Thymus (tissue), 11 donors: ENCODE measurements around the gene MSRB1. TPM values are rescaled to one million over a fixed set of nuclear protein-coding genes. Genes with fewer than 3 reads are reported as not detected.

Experiments
- DNase-seq, 9 donors: peaks; one replicate each; pipeline ENCODE4 v3.0.0-alpha.2; 2013; ENCODE audit warnings: low spot score in 9 of 9, low read depth in 6 of 9, missing footprints in 1 of 9
- H3K27ac ChIP-seq, 2 donors: one replicate each; pipeline ENCODE4 v1.5.1; 2013; ENCODE audit warnings: control low read depth in 1 of 2, low read depth in 1 of 2, low read length in 1 of 2, mild to moderate bottlenecking in 1 of 2, moderate library complexity in 1 of 2
- H3K27me3 ChIP-seq, 2 donors: one replicate each; pipeline ENCODE4 v1.5.1; 2013; ENCODE audit warnings: low read length in 1 of 2; ENCODE audit not compliant: control insufficient read depth in 2 of 2, insufficient read depth in 1 of 2
- H3K36me3 ChIP-seq, 2 donors: one replicate each; pipeline ENCODE4 v1.5.1; 2013; ENCODE audit warnings: low read length in 1 of 2, mild to moderate bottlenecking in 1 of 2, moderate library complexity in 1 of 2; ENCODE audit not compliant: control insufficient read depth in 2 of 2, insufficient read depth in 2 of 2
- H3K4me1 ChIP-seq, 2 donors: one replicate each; pipeline ENCODE4 v1.5.1; 2013; ENCODE audit warnings: low read length in 2 of 2; ENCODE audit not compliant: control insufficient read depth in 2 of 2, insufficient read depth in 2 of 2
- H3K4me3 ChIP-seq, 2 donors: one replicate each; pipeline ENCODE4 v1.5.1; 2013; ENCODE audit warnings: low read length in 2 of 2, control low read depth in 1 of 2, mild to moderate bottlenecking in 1 of 2
- H3K9me3 ChIP-seq, 2 donors: one replicate each; pipeline ENCODE4 v1.5.1; 2013; ENCODE audit warnings: low read length in 1 of 2, mild to moderate bottlenecking in 1 of 2; ENCODE audit not compliant: control insufficient read depth in 2 of 2, insufficient read depth in 1 of 2
- WGBS: extraction: QIAGEN DNeasy Blood & Tissue Kit; methylation state at CpG from one replicate; pipeline ENCODE4 v1.1.7; 2013; 5-methylcytosine and 5-hydroxymethylcytosine counted together
- polyA plus RNA-seq: library from polyadenylated mRNA; stranded (reverse); fragments of 200-250 nt; gene quantifications from one replicate; pipeline ENCODE4 v1.2.3, GENCODE V29; 2013
- total RNA-seq: library from RNA; stranded (reverse); fragments of 120-200 nt; gene quantifications from one replicate; pipeline ENCODE4 v1.2.4, GENCODE V29; 2013
- donor health status: healthy.

The MSRB1 gene
- total and polyA plus RNA-seq, 2 donors: 10.7 to 44.2 TPM

GRCh38 chr16:1975432-1976215 is 32.6 kb upstream of the MSRB1 start:
- H3K27me3 ChIP-seq: peaks cover 25 to 27% of the 10 kb centered on the region in 2 donors
- peaks cover 39 to 51% of the 10 kb centered on the region in 2 donors for H3K36me3 ChIP-seq
- H3K4me3 ChIP-seq: no peak overlapping the region
- WGBS: 98% methylated on average over 33 of the region's 33 CpGs
- peaks cover 7 to 20% of the 10 kb centered on the region in 2 donors for H3K4me1 ChIP-seq
- DNase-seq: no peak
- H3K9me3 ChIP-seq: peaks cover 2 to 9% of the 10 kb centered on the region in 2 donors
- no peak overlapping the region for H3K27ac ChIP-seq

- no peak for DNase-seq
- Histone ChIP-seq H3K9me3 (peaks cover 0 to 2% of the 10 kb centered on the region in 2 donors), H3K4me3 (no peak overlapping the region), H3K4me1 (peaks cover 7 to 18% of the 10 kb centered on the region in 2 donors), H3K27ac (no peak overlapping the region), H3K36me3 (peaks cover 39 to 51% of the 10 kb centered on the region in 2 donors), H3K27me3 (peaks cover 13 to 15% of the 10 kb centered on the region in 2 donors)
- 97% methylated on average over 42 of the region's 42 CpGs for WGBS
These were observed 31.4 kb upstream of the MSRB1 start for GRCh38 chr16:1974157-1975070.

- 98% methylated on average over 16 of the region's 16 CpGs for WGBS
- Histone ChIP-seq H3K9me3 (no peaks in the 10 kb centered on the region), H3K27me3 (peaks cover 5 to 7% of the 10 kb centered on the region in 2 donors), H3K4me1 (peaks cover 7 to 18% of the 10 kb centered on the region in 2 donors), H3K36me3 (peaks cover 37 to 48% of the 10 kb centered on the region in 2 donors), H3K4me3 (no peak overlapping the region), H3K27ac (no peak overlapping the region)
- no peak for DNase-seq
These were observed 30.6 kb upstream of the MSRB1 start for GRCh38 chr16:1973461-1974156.

- H3K9me3 ChIP-seq: no peaks in the 10 kb centered on the region
- H3K36me3 ChIP-seq: peaks cover 26 to 36% of the 10 kb centered on the region in 2 donors
- peaks cover 7 to 18% of the 10 kb centered on the region in 2 donors for H3K4me1 ChIP-seq
- DNase-seq: no peak
- no peak overlapping the region for H3K27ac ChIP-seq
- H3K4me3 ChIP-seq: peak overlapping the region; percentile 80 to 95
- H3K27me3 ChIP-seq: no peaks in the 10 kb centered on the region
- WGBS: 7% methylated on average over 22 of the region's 22 CpGs
These were observed 29.5 kb upstream of the MSRB1 start for GRCh38 chr16:1972490-1972877.

GRCh38 chr16:1971796-1972489 is 28.9 kb upstream of the MSRB1 start, which contains the start of gene TBL3:
Gene TBL3, plus strand, starts transcription at chr16:1972053. Its CDS starts 112 bp downstream, at chr16:1972165.
- Histone ChIP-seq H3K4me1 (peaks cover 7 to 18% of the 10 kb centered on the region in 2 donors), H3K27ac (peak within 1 kb of the TSS; percentile 84 to 97), H3K36me3 (peaks cover 22 to 31% of the 10 kb centered on the region in 2 donors), H3K4me3 (peak within 1 kb of the TSS; percentile 80 to 95), H3K27me3 (no peaks in the 10 kb centered on the region), H3K9me3 (no peaks in the 10 kb centered on the region)
- WGBS: under 1% methylated on average over 78 of the region's 78 CpGs
- peak; percentile 82 to 97 (median 95) for DNase-seq

- 96% methylated on average over 41 of the region's 41 CpGs for WGBS
- H3K4me1 ChIP-seq: peaks cover 11 to 35% of the 10 kb centered on the region in 2 donors
- no peaks in the 10 kb centered on the region for H3K9me3 ChIP-seq
- no peak overlapping the region for H3K4me3 ChIP-seq
- H3K36me3 ChIP-seq: peaks cover 0 to 4% of the 10 kb centered on the region in 2 donors
- H3K27me3 ChIP-seq: no peaks in the 10 kb centered on the region
- no peak for DNase-seq
- no peak overlapping the region for H3K27ac ChIP-seq
These were observed 25.4 kb upstream of the MSRB1 start for GRCh38 chr16:1968146-1968953.

- peak within 1 kb of the TSS in 1 of 2 donors; percentile 88 for H3K27ac ChIP-seq
- no peak for DNase-seq
- H3K4me3 ChIP-seq: peak within 1 kb of the TSS; percentile 83 to 95
- H3K36me3 ChIP-seq: peaks cover 14 to 23% of the 10 kb centered on the region in 2 donors
- 98% methylated on average over 6 of the region's 6 CpGs for WGBS
- H3K4me1 ChIP-seq: peaks cover 8 to 41% of the 10 kb centered on the region in 2 donors
- no peaks in the 10 kb centered on the region for H3K9me3 ChIP-seq
- H3K27me3 ChIP-seq: no peaks in the 10 kb centered on the region
These were observed 23.5 kb upstream of the MSRB1 start, which contains the start of gene RNF151 for GRCh38 chr16:1966460-1966859. Gene RNF151, plus strand, starts transcription at chr16:1966856. Its CDS starts 26 bp downstream, at chr16:1966882.
